ENCODE data around the gene HYDIN.

Gene HYDIN

GRCh38 chr16:71230122-71230845 lies at the start of gene HYDIN:
Gene HYDIN, minus strand, starts transcription at chr16:71230722. Its CDS starts 43,827 bp downstream, at chr16:71186895.
- no peak for DNase-seq

GRCh38 chr16:71276589-71277334 lies 46.2 kb upstream of the HYDIN start:
- DNase-seq, result no peak

GRCh38 chr16:71273384-71273783 lies 42.9 kb upstream of the HYDIN start:
- DNase-seq, result no peak

- DNase-seq, result no peak
Measured at GRCh38 chr16:71264299-71264698, 33.8 kb upstream of the HYDIN start.

- no peak for DNase-seq
Measured at GRCh38 chr16:71263582-71263981, 33.1 kb upstream of the HYDIN start.

- no peak for DNase-seq
Measured at GRCh38 chr16:71262391-71262790, 31.9 kb upstream of the HYDIN start.

- DNase-seq, result no peak
Measured at GRCh38 chr16:71260995-71261394, 30.5 kb upstream of the HYDIN start.

GRCh38 chr16:71259086-71259485 lies 28.6 kb upstream of the HYDIN start:
- no peak for DNase-seq

- DNase-seq, result no peak
Measured at GRCh38 chr16:71258372-71258771, 27.9 kb upstream of the HYDIN start.

- no peak for DNase-seq
Measured at GRCh38 chr16:71257768-71258167, 27.2 kb upstream of the HYDIN start.

- DNase-seq, result no peak
Measured at GRCh38 chr16:71255721-71256120, 25.2 kb upstream of the HYDIN start.

GRCh38 chr16:71254832-71255525 lies 24.5 kb upstream of the HYDIN start:
- no peak for DNase-seq

- no peak for DNase-seq
Measured at GRCh38 chr16:71250461-71251235, 20.1 kb upstream of the HYDIN start.

GRCh38 chr16:71249399-71249798 lies 18.9 kb upstream of the HYDIN start:
- DNase-seq, result no peak

GRCh38 chr16:71247478-71247877 lies 17.0 kb upstream of the HYDIN start:
- no peak for DNase-seq

GRCh38 chr16:71246309-71246708 lies 15.8 kb upstream of the HYDIN start:
- no peak for DNase-seq

- no peak for DNase-seq
Measured at GRCh38 chr16:71244521-71244920, 14.0 kb upstream of the HYDIN start.

GRCh38 chr16:71242601-71243000 lies 12.1 kb upstream of the HYDIN start:
- DNase-seq, result no peak

GRCh38 chr16:71242036-71242435 lies 11.5 kb upstream of the HYDIN start:
- DNase-seq, result no peak

- DNase-seq, result no peak
Measured at GRCh38 chr16:71229344-71229743, 1.2 kb downstream of the HYDIN start.

- no peak for DNase-seq
Measured at GRCh38 chr16:71226229-71227141, 4.0 kb downstream of the HYDIN start.

- DNase-seq, result no peak
Measured at GRCh38 chr16:71225145-71225544, 5.4 kb downstream of the HYDIN start.
